H1 (cell line): ENCODE data around the gene SNX2.

ENCODE experiments used
- ATF3 ChIP-seq: IDR thresholded peaks from 2 replicates; pipeline ENCODE4 v1.6.1; 2011; ENCODE audit warnings: low read depth, mild to moderate bottlenecking, low read length; ENCODE audit not compliant: insufficient read depth
- BRCA1 ChIP-seq: IDR thresholded peaks from 2 replicates; pipeline ENCODE4 v1.6.1; 2012; ENCODE audit warnings: low read depth, low read length, improper control_type of control experiment
- EP300 ChIP-seq, 2 experiments: IDR thresholded peaks; 1 replicate in 1 of 2; 2 replicates in 1 of 2; pipeline ENCODE4 v1.6.1; 2011 to 2012; ENCODE audit warnings: low read depth in 2 of 2, low read length in 2 of 2, mild to moderate bottlenecking in 2 of 2, borderline replicate concordance in 1 of 2, inconsistent platforms in 1 of 2, moderate library complexity in 1 of 2
- EZH2 ChIP-seq: fragments of 200-600 bp; sonication (generic); IDR thresholded peaks from 2 replicates; pipeline ENCODE4 v1.7.1; 2012; ENCODE audit warnings: low read depth, mild to moderate bottlenecking, moderate library complexity, low read length, inconsistent platforms; ENCODE audit not compliant: severe bottlenecking
- KDM1A ChIP-seq: fragments of 200-600, 300-600 bp; sonication (generic); IDR thresholded peaks from 2 replicates; pipeline ENCODE4 v1.7.1; 2016; ENCODE audit warnings: mild to moderate bottlenecking, low read length, borderline replicate concordance
- MAFK ChIP-seq: IDR thresholded peaks from 2 replicates; pipeline ENCODE4 v1.6.1; 2012; ENCODE audit warnings: low read depth, mild to moderate bottlenecking, improper control_type of control experiment, low read length
- POLR2AphosphoS5 ChIP-seq: IDR thresholded peaks from 2 replicates; pipeline ENCODE4 v1.6.1; 2011; ENCODE audit warnings: low read depth, low read length
- RFX5 ChIP-seq: IDR thresholded peaks from 2 replicates; pipeline ENCODE4 v1.6.1; 2011; ENCODE audit warnings: low read depth, low read length, improper control_type of control experiment, borderline replicate concordance
- TAF7 ChIP-seq: optimal IDR thresholded peaks from 2 replicates; pipeline ENCODE3; 2011; ENCODE audit warnings: low read depth, mild to moderate bottlenecking, inconsistent platforms, low read length, moderate library complexity, borderline replicate concordance
- YY1 ChIP-seq: IDR thresholded peaks from 2 replicates; pipeline ENCODE4 v1.6.1; 2011; ENCODE audit warnings: low read depth, mild to moderate bottlenecking, low read length
- TF ChIP-seq, protein P1 (sequence below), 3 experiments: IDR thresholded peaks; 1 replicate in 2 of 3; 2 replicates in 1 of 3; pipeline versions ENCODE4 v1.5.1 to v1.6.1; 2011; ENCODE audit warnings: low read length in 3 of 3, mild to moderate bottlenecking in 3 of 3, inconsistent platforms in 2 of 3, low read depth in 1 of 3, moderate library complexity in 1 of 3; ENCODE audit not compliant: insufficient read depth in 1 of 3; ENCODE audit errors: control extremely low read depth in 1 of 3
- TF ChIP-seq, protein P2 (sequence below): IDR thresholded peaks from 2 replicates; pipeline ENCODE4 v1.6.1; 2012; ENCODE audit warnings: inconsistent platforms

DNA sequence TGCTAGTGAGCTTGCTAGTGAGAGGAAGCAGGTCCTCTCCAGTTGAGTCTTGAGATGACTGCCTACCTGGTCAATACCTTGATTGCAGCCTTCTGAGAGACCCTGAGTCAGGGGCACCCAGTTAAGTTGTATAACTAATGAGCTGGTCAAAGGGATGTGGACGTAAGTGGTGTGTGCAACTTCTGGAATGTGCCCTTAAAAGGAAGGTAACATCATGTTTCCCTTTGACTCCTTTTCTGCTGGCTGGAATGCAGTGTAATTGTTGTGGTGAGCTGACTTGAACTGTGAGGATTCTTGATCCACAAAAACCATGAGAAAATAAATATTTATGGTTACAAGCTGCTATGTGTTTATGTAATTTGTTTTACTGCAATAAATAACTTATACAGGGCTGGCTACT lies 2.4 kb upstream of the SNX2 start:
- no peak for TF ChIP-seq TAF7
- TF ChIP-seq, protein P1, sequence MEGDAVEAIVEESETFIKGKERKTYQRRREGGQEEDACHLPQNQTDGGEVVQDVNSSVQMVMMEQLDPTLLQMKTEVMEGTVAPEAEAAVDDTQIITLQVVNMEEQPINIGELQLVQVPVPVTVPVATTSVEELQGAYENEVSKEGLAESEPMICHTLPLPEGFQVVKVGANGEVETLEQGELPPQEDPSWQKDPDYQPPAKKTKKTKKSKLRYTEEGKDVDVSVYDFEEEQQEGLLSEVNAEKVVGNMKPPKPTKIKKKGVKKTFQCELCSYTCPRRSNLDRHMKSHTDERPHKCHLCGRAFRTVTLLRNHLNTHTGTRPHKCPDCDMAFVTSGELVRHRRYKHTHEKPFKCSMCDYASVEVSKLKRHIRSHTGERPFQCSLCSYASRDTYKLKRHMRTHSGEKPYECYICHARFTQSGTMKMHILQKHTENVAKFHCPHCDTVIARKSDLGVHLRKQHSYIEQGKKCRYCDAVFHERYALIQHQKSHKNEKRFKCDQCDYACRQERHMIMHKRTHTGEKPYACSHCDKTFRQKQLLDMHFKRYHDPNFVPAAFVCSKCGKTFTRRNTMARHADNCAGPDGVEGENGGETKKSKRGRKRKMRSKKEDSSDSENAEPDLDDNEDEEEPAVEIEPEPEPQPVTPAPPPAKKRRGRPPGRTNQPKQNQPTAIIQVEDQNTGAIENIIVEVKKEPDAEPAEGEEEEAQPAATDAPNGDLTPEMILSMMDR (IDR thresholded peaks at IDR 0.05; ENCODE audit: control extremely low read depth in 1 of 3, insufficient read depth in 1 of 3, low read depth in 1 of 3, low read length in 3 of 3): no peak
- TF ChIP-seq KDM1A: no peak
- TF ChIP-seq POLR2AphosphoS5: no peak
- TF ChIP-seq, protein P2, sequence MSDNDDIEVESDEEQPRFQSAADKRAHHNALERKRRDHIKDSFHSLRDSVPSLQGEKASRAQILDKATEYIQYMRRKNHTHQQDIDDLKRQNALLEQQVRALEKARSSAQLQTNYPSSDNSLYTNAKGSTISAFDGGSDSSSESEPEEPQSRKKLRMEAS: no peak
- no peak for TF ChIP-seq BRCA1
- no peak for TF ChIP-seq EZH2
- TF ChIP-seq MAFK: no peak
- no peak for TF ChIP-seq ATF3
- no peak for TF ChIP-seq YY1
- TF ChIP-seq RFX5: no peak
- TF ChIP-seq EP300 (IDR thresholded peaks at IDR 0.05; ENCODE audit: borderline replicate concordance in 1 of 2, low read depth in 2 of 2, low read length in 2 of 2): no peak
